GM12873 (cell line): Measurements from ENCODE around the gene KRABD2.

Source experiments
- CTCF ChIP-seq: IDR thresholded peaks from 2 replicates; pipeline ENCODE4 v1.5.1; 2012; ENCODE audit warnings: low read depth, mild to moderate bottlenecking, moderate library complexity, low read length, control low read depth; ENCODE audit not compliant: insufficient read depth; ENCODE audit errors: missing control alignments

Gene KRABD2

DNA sequence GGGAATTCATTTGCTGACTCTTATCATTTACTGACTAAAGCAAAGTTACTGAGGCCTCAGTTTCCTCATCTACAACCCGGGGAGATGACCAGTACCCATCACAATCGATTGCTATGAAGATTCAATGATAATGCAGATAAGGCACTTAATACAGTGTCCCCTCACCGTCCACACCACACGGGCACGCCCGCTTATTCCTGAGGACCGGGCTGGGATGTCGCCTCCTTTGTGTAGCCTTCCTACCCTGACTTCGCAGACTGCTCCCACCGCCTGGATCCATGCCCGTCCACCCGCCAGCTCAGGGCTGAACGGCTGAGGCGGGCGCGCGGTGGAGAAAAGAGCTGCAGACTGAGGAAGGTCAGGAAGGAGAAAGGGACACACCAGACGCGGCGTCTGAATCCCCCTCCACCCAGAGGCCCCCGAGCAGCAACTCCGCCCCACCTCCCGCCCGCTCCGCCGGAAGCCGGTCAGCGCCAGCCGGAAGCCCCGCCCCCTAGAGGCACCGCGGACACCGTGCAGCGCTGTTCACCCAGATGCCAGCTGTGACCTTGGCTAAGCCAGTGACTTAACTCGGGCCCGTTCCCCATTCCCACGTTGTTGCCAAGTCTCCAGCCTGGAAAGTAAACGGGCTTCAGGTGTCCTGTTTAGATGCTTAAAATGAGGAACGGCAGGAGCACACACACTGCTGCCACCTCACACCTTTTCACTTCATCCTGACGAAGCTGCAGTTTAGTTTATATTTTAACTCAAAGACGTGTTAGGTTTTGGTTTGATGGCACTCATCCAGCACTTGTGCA lies at the start of gene KRABD2:
Gene KRABD2, minus strand, starts transcription at position 434 of the 797 bp plus-strand sequence.
- TF ChIP-seq CTCF = peak; percentile 82

- no peak for TF ChIP-seq CTCF
Observed at GRCh38 chr17:8421571-8421970, 45.1 kb upstream of the KRABD2 start.

GRCh38 chr17:8420041-8420934 lies 43.8 kb upstream of the KRABD2 start:
- TF ChIP-seq CTCF = no peak

DNA sequence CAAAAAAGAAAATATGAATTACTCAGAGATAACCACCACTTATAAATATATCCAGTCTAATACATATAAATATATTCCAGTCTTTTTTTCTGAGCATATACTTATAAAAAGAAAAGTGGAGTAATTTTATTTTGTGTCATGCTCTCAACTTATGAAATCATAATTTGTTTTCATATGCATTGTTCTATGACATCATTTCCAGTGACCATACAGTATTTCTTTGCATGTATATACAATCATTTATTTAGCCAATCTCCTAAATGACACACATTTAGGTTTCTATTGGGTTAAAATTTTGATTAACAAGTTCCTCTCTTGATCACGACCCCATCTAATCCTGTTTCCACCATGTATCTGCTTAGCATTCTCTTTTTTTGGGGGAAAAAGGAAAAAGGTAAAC lies 42.8 kb upstream of the KRABD2 start:
- no peak for TF ChIP-seq CTCF

DNA sequence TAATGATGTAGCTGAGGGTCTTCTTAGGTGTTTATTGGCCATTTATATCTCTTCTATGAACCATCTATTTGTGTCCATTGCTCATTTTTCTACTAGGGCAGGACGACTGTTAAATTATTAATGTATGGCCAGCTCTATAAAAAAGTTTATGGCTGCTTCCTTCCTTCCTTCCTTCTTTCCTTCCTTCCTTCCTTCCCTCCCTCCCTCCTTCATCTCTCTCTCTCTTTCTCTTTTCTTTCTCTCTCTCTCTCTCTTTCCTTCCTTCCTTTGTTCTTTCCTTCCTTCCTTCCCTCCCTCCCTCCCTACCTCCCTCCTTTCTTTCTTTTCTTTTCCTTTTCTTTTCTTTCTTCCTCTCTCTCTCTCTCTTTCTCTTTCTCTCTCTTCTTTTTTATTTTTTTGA lies 42.0 kb upstream of the KRABD2 start:
- no peak for TF ChIP-seq CTCF

GRCh38 chr17:8417806-8418205 lies 41.3 kb upstream of the KRABD2 start:
- no peak for TF ChIP-seq CTCF

DNA sequence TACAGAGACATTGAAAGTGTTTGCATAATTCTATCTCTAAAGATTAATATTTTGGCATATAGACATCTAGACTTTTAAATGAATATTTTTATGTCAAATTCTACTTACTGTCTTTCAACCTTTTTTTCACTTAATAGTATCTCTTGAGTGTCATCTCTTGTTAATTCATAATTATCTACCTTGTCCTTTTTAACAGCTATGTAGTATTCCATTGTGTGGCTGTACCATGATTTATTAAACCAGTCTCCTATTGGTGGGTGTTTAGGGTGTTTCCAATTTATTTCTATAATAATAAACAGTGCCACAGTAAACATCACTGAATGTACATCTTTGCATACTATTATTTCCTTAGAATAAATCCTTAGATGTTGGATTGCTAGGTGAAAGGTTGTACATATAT lies 37.4 kb upstream of the KRABD2 start:
- TF ChIP-seq CTCF = no peak
